Activated CD8-positive, alpha-beta T cell treated with anti-CD3 and anti-CD28 coated beads for 36 hours (primary cell): Measurements from ENCODE around the gene ASB17. TPM values are rescaled to one million over a fixed set of nuclear protein-coding genes. Genes with fewer than 3 reads are reported as not detected.
"Not testable (repeated sequence)": the region's sequence is repeated elsewhere in the genome, so short reads cannot be mapped to it uniquely, and the experiment has no call there.

Source experiments
- ATAC-seq: fragments of 200-7000 bp; cut with Tn5 transposase; one replicate; pipeline ENCODE4 v1.10.0; 2021; ENCODE audit warnings: mild to moderate bottlenecking, moderate library complexity
- CTCF ChIA-PET: fragments of 350-600 bp; sonication (Branson Sonifier 250); formaldehyde crosslinking; loops from one replicate; lab custom pipeline; 2021; ENCODE audit warnings: antibody characterized with exemption; lab: Charles Lee
- POLR2A ChIA-PET: fragments of 350-600 bp; sonication (Branson Sonifier 250); formaldehyde crosslinking; loops from one replicate; lab custom pipeline; 2021; ENCODE audit warnings: antibody characterized with exemption; lab: Charles Lee
- DNase-seq: peaks from one replicate; pipeline ENCODE4 v3.0.0-alpha.2; 2020
- H3K27ac Mint-ChIP-seq: one replicate; pipeline ENCODE4 v1.8.0; 2021; ENCODE audit warnings: mild to moderate bottlenecking, mixed read lengths
- H3K27me3 Mint-ChIP-seq: one replicate; pipeline ENCODE4 v1.8.0; 2021; ENCODE audit warnings: mixed read lengths
- H3K36me3 Mint-ChIP-seq: one replicate; pipeline ENCODE4 v1.8.0; 2021; ENCODE audit warnings: low read depth, mixed read lengths
- H3K4me1 Mint-ChIP-seq: one replicate; pipeline ENCODE4 v1.8.0; 2021; ENCODE audit warnings: low read depth, mixed read lengths
- H3K4me3 Mint-ChIP-seq: one replicate; pipeline ENCODE4 v1.8.0; 2021; ENCODE audit warnings: mild to moderate bottlenecking, moderate library complexity, mixed read lengths
- H3K9me3 Mint-ChIP-seq: one replicate; pipeline ENCODE4 v1.8.0; 2021; ENCODE audit warnings: mixed read lengths
- CTCF ChIP-seq: fragments of 200-600 bp; IDR thresholded peaks from one replicate; pipeline ENCODE4 v1.8.0; 2022; ENCODE audit warnings: antibody characterized with exemption, mild to moderate bottlenecking
- intact Hi-C: fragments of 100-400 bp; cut with micrococcal nuclease; formaldehyde crosslinking; loops from one replicate; pipeline ENCODE4 v1.10.0; 2022
- total RNA-seq, 2 experiments: library from RNA; stranded (reverse); gene quantifications; one replicate each; pipeline ENCODE4 v1.2.3, GENCODE V29; 2021

The ASB17 gene
- total RNA-seq, 2 experiments from 2014 or later: not detected

- Mint-ChIP-seq H3K36me3 (no peaks in the 10 kb centered on the region), H3K27me3 (no peaks in the 10 kb centered on the region), H3K27ac (no peak overlapping the region), H3K4me1 (no peaks in the 10 kb centered on the region), H3K9me3 (peaks cover 3% of the 10 kb centered on the region), H3K4me3 (no peak overlapping the region)
- CTCF ChIA-PET: no interaction called here
- intact Hi-C loops: no loop called here
- no peak for TF ChIP-seq CTCF
- ATAC-seq: no peak
- no peak for DNase-seq
- POLR2A ChIA-PET: no interaction called here
Observed at GRCh38 chr1:75950176-75950575, 18.0 kb upstream of the ASB17 start.

- H3K4me3 Mint-ChIP-seq, intact Hi-C loops, H3K27ac Mint-ChIP-seq, CTCF ChIA-PET, H3K9me3 Mint-ChIP-seq, H3K36me3 Mint-ChIP-seq, H3K4me1 Mint-ChIP-seq, DNase-seq, ATAC-seq, H3K27me3 Mint-ChIP-seq: not testable (repeated sequence)
- POLR2A ChIA-PET: interaction anchor here (0.5 kb wide), 1 partner anchor 30 kb away, joined by 3 read pairs; no protein-coding TSS in a partner anchor
Observed at GRCh38 chr1:75943037-75943436, 10.8 kb upstream of the ASB17 start.

- H3K27ac Mint-ChIP-seq: no peak overlapping the region
- no peaks in the 10 kb centered on the region for H3K36me3 Mint-ChIP-seq
- no peak overlapping the region for H3K4me3 Mint-ChIP-seq
- intact Hi-C loops: no loop called here
- peaks cover 2% of the 10 kb centered on the region for H3K9me3 Mint-ChIP-seq
- ATAC-seq (no peak), DNase-seq (no peak)
- H3K4me1 Mint-ChIP-seq: no peaks in the 10 kb centered on the region
- no peak for TF ChIP-seq CTCF
- H3K27me3 Mint-ChIP-seq: no peaks in the 10 kb centered on the region
- ChIA-PET POLR2A (no interaction called here), CTCF (no interaction called here)
Observed at GRCh38 chr1:75937034-75937433, 4.8 kb upstream of the ASB17 start.

- DNase-seq: no peak
- TF ChIP-seq CTCF: no peak
- intact Hi-C loops: no loop called here
- no peaks in the 10 kb centered on the region for H3K36me3 Mint-ChIP-seq
- no peak overlapping the region for H3K27ac Mint-ChIP-seq
- POLR2A ChIA-PET: no interaction called here
- H3K4me1 Mint-ChIP-seq: no peaks in the 10 kb centered on the region
- H3K27me3 Mint-ChIP-seq: peaks cover 1% of the 10 kb centered on the region
- H3K4me3 Mint-ChIP-seq: no peak overlapping the region
- CTCF ChIA-PET: no interaction called here
- H3K9me3 Mint-ChIP-seq: no peaks in the 10 kb centered on the region
- no peak for ATAC-seq
Observed at GRCh38 chr1:75922698-75923097, 9.5 kb downstream of the ASB17 start.

GRCh38 chr1:75916834-75917233, 15.4 kb downstream of the ASB17 start:
- no peaks in the 10 kb centered on the region for H3K4me1 Mint-ChIP-seq
- no peak for ATAC-seq

More at GRCh38 chr1:75916834-75917233, 15.4 kb downstream of the ASB17 start:
- DNase-seq: no peak
- POLR2A ChIA-PET: no interaction called here
- Mint-ChIP-seq H3K27ac (no peak overlapping the region), H3K27me3 (peaks cover 7% of the 10 kb centered on the region), H3K36me3 (no peaks in the 10 kb centered on the region), H3K4me3 (no peak overlapping the region), H3K9me3 (no peaks in the 10 kb centered on the region)
- TF ChIP-seq CTCF: no peak
- CTCF ChIA-PET: no interaction called here
- intact Hi-C loops: no loop called here
